GM12875 (cell line): ENCODE results near the gene SLC8A1.

Experiments used
- H3K4me3 ChIP-seq: one replicate; pipeline ENCODE4 v1.5.1; 2011; ENCODE audit warnings: low read depth, low read length, control low read depth
- TF ChIP-seq, protein P1 (sequence below): IDR thresholded peaks from 2 replicates; pipeline ENCODE4 v1.5.1; 2011; ENCODE audit warnings: low read depth, mild to moderate bottlenecking, control low read depth, inconsistent platforms, low read length, moderate library complexity, borderline replicate concordance; ENCODE audit not compliant: insufficient read depth

SLC8A1 gene

DNA sequence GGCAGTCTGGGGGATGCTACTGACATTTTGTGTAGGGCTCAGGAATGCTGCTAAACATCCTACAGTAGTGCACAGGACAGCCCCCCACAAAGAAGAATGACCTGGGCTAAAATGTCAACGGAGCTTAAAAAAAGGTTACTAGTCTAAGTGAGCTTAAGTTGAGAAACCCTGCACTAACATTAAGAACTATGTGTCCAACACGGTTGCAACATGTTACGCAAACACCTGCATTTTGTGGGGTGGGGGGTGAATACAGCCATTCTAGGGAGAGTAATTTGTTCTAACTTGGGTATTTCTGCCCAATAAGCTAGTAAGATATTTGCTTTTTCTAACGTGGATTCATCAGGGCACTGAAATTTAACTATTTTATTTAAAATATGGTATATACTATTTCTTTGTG lies 57.9 kb downstream of the SLC8A1 start:
- H3K4me3 ChIP-seq, result no peak overlapping the region
- TF ChIP-seq, protein P1, sequence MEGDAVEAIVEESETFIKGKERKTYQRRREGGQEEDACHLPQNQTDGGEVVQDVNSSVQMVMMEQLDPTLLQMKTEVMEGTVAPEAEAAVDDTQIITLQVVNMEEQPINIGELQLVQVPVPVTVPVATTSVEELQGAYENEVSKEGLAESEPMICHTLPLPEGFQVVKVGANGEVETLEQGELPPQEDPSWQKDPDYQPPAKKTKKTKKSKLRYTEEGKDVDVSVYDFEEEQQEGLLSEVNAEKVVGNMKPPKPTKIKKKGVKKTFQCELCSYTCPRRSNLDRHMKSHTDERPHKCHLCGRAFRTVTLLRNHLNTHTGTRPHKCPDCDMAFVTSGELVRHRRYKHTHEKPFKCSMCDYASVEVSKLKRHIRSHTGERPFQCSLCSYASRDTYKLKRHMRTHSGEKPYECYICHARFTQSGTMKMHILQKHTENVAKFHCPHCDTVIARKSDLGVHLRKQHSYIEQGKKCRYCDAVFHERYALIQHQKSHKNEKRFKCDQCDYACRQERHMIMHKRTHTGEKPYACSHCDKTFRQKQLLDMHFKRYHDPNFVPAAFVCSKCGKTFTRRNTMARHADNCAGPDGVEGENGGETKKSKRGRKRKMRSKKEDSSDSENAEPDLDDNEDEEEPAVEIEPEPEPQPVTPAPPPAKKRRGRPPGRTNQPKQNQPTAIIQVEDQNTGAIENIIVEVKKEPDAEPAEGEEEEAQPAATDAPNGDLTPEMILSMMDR, result no peak

DNA sequence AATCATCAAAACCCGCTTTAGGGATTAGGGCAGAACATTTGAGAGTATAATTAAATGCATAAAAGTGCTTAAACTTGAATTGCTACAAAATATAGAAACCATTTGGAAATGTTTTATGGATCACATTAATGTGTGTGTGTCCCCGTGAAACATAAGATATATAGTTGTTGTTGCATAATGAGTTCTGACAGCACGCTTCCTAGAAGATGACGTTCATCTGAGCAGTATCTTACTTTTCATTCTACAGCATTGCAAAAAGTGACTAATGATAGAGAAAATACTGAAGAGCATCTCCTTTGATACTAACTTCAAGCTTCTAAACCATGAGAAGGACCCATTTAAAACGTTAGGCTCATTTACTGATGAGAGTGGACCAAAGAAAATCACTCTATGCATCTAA lies 63.7 kb downstream of the SLC8A1 start:
- no peak overlapping the region for H3K4me3 ChIP-seq
- TF ChIP-seq, protein P1, result no peak

DNA sequence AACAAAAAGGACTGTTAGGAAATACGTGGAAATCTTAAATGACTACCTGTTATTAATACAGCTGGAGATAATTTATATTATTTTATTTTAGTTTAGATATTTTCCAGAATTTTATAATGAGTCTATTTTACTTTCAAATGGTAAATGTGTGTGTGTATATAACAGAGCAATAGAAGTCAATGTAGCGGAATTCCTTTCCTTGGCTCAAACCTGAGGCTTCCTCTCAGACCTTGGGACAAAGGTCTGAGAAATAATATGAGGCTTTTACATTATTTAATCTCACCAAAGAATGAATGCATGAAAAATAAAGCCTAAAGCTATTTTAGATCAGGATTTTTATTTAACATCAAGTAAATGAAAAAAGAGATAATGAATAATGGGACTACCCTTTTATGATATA lies 65.7 kb downstream of the SLC8A1 start:
- TF ChIP-seq, protein P1, result no peak
- no peak overlapping the region for H3K4me3 ChIP-seq

DNA sequence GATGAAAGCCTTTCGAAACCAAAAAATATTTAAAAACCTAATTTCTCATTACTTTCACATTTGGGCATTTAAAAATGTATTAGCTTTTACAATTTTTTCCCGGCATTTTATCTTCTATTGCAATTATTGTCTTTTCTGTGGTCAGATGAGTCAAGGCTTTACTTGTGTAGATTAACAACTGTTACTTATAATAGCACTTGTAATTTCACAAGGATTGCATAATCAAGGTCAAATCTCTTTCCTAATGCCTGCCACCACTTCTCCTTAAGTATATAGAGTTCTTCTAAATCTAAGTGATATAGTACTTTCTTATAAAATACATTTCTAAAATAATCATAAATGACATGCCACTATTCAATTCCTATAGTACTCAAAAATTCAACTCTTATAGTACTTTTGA lies 67.2 kb downstream of the SLC8A1 start:
- H3K4me3 ChIP-seq, result no peak overlapping the region
- TF ChIP-seq, protein P1, result no peak

DNA sequence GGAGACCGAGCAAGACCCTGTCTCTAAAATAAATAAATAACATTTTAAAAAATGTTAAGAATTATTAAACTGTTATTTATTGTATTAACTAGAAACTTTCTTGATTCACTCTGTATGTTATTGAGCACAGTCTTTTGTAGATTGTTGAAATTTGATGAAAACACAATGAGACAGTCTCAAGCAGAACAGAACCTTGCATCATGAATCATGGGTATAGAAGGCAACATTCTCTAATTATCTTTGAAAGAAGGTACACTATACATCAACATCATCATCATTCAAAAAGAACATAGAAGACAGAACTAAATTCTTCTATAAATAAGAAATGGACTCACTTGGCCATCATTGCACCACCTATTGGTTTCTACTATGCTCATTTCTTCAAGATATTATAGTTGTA lies 67.7 kb downstream of the SLC8A1 start:
- TF ChIP-seq, protein P1, result no peak
- no peak overlapping the region for H3K4me3 ChIP-seq

DNA sequence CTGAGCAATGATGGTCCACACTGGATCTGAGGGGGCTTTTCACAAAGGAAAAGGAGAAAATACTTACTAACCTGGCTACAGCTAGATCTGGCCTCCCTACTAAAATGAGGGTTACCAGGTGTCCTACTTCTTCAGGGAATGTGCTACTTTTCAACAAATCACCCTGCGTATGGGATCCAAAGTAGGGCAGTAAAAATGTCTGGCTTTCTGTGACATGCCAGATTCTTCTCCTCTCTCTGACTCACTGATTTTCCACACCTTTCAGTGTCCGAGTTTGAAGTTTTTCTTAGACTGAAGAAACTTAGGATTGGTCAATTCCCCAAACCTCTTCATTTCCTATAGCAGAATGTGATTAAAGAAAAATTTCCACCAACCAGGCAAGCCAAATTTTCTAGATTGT lies 71.2 kb downstream of the SLC8A1 start:
- TF ChIP-seq, protein P1, result no peak
- no peak overlapping the region for H3K4me3 ChIP-seq

DNA sequence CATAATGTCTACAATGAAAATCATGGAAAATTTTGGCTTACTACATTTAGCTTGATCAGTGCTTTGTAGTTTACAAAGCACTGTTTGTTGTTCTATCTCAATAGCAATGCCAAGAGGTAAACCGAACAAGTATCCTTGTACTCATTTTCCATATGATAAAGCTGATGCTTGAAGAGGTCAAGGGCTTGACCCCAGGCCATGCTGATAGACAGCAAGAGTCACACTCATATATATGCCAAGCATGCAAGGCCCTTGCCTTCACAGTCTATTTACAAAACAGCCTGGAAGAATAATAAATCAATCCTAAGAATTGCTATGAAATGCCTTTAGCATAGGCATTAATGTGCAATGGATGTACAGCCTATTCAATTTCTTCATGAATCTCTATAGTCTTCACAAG lies 71.8 kb downstream of the SLC8A1 start:
- TF ChIP-seq, protein P1, result no peak
- no peak overlapping the region for H3K4me3 ChIP-seq
